Tibial nerve (tissue), 4 donors: ENCODE results near the gene CALB2.

Experiments used
- EP300 ChIP-seq, 2 donors: sonication (generic); formaldehyde crosslinking; IDR thresholded peaks; one replicate each; pipeline ENCODE4 v1.6.1; 2017; ENCODE audit warnings: antibody characterized with exemption in 2 of 2, mild to moderate bottlenecking in 1 of 2
- POLR2A ChIP-seq, 2 donors: fragments of 450-650 bp; IDR thresholded peaks; one replicate each; pipeline ENCODE4 v1.6.1; 2017; ENCODE audit warnings: antibody characterized with exemption in 2 of 2, mild to moderate bottlenecking in 2 of 2, moderate library complexity in 2 of 2
- TF ChIP-seq, protein P1 (sequence below), 5 experiments: fragments of 200-600 bp in 3 of 5; fragments of 450-650 bp in 2 of 5; sonication (generic) in 3 of 5; IDR thresholded peaks; one replicate each; pipeline ENCODE4 v1.5.1; 2016 to 2019; ENCODE audit warnings: antibody characterized with exemption in 5 of 5, mild to moderate bottlenecking in 3 of 5, moderate library complexity in 2 of 5

DNA sequence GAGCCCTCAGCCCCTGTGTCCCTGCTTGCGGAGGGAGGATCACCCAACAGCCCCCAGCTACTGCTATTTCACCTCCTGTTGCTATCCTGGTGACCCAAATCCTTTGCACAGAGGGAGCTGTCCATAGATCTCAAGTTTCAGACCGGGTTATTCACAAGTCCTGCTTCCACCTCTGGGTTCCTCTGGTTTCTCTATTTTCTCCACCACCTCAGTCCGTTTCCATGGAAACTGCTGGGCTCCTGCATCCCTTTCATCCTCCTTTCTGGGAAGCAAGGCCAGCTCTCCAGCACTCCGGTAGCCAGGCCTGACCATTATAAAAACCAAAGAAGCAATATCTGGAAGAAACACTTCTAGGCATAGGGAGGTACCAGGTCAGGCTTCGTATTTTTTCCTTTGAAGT, 4.8 kb upstream of the CALB2 start:
- TF ChIP-seq, protein P1, sequence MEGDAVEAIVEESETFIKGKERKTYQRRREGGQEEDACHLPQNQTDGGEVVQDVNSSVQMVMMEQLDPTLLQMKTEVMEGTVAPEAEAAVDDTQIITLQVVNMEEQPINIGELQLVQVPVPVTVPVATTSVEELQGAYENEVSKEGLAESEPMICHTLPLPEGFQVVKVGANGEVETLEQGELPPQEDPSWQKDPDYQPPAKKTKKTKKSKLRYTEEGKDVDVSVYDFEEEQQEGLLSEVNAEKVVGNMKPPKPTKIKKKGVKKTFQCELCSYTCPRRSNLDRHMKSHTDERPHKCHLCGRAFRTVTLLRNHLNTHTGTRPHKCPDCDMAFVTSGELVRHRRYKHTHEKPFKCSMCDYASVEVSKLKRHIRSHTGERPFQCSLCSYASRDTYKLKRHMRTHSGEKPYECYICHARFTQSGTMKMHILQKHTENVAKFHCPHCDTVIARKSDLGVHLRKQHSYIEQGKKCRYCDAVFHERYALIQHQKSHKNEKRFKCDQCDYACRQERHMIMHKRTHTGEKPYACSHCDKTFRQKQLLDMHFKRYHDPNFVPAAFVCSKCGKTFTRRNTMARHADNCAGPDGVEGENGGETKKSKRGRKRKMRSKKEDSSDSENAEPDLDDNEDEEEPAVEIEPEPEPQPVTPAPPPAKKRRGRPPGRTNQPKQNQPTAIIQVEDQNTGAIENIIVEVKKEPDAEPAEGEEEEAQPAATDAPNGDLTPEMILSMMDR (IDR thresholded peaks at IDR 0.05), result no peak
- no peak for TF ChIP-seq POLR2A (IDR thresholded peaks at IDR 0.05)
- no peak for TF ChIP-seq EP300 (IDR thresholded peaks at IDR 0.05)
